HEK293T (cell line): ENCODE measurements around the gene FBXL13.
"Not testable (repeated sequence)": the region's sequence is repeated elsewhere in the genome, so short reads cannot be mapped to it uniquely, and the experiment has no call there.

ENCODE experiments used
- BHLHE40 ChIP-seq: fragments of 450-650 bp; IDR thresholded peaks from 2 replicates; pipeline ENCODE4 v1.6.1; 2016; ENCODE audit warnings: mild to moderate bottlenecking, moderate library complexity, borderline replicate concordance
- CTBP1 ChIP-seq: fragments of 450-650 bp; IDR thresholded peaks from 2 replicates; pipeline ENCODE4 v1.6.1; 2016; ENCODE audit warnings: borderline replicate concordance
- ELF4 ChIP-seq: fragments of 450-650 bp; IDR thresholded peaks from 2 replicates; pipeline ENCODE4 v1.6.1; 2017; ENCODE audit warnings: antibody characterized with exemption
- FOXA1 ChIP-seq: fragments of 450-650 bp; IDR thresholded peaks from 2 replicates; pipeline ENCODE4 v1.6.1; 2016; ENCODE audit warnings: mild to moderate bottlenecking
- FOXK2 ChIP-seq: fragments of 450-650 bp; IDR thresholded peaks from 2 replicates; pipeline ENCODE4 v1.6.1; 2016; ENCODE audit warnings: mild to moderate bottlenecking
- FOXM1 ChIP-seq: fragments of 450-650 bp; IDR thresholded peaks from 2 replicates; pipeline ENCODE4 v1.6.1; 2017; ENCODE audit warnings: mild to moderate bottlenecking, borderline replicate concordance
- HDGF ChIP-seq: fragments of 450-650 bp; IDR thresholded peaks from 2 replicates; pipeline ENCODE4 v1.6.1; 2017; ENCODE audit warnings: antibody characterized with exemption, borderline replicate concordance
- L3MBTL2 ChIP-seq: fragments of 450-650 bp; conservative IDR thresholded peaks from 2 replicates; pipeline ENCODE4 v1.6.1; 2016; ENCODE audit warnings: mild to moderate bottlenecking
- NFRKB ChIP-seq: fragments of 450-650 bp; IDR thresholded peaks from 2 replicates; pipeline ENCODE4 v1.6.1; 2016; ENCODE audit warnings: mild to moderate bottlenecking, moderate library complexity
- SP1 ChIP-seq: fragments of 450-650 bp; IDR thresholded peaks from 2 replicates; pipeline ENCODE4 v1.6.1; 2017
- SUZ12 ChIP-seq: fragments of 450-650 bp; IDR thresholded peaks from 2 replicates; pipeline ENCODE4 v1.6.1; 2016; ENCODE audit warnings: mild to moderate bottlenecking
- TARDBP ChIP-seq: fragments of 450-650 bp; IDR thresholded peaks from 2 replicates; pipeline ENCODE4 v1.6.1; 2016

GRCh38 chr7:103092321-103092720 lies 17.7 kb upstream of the FBXL13 start:
- not testable (repeated sequence) for TF ChIP-seq FOXK2, NFRKB, ELF4, L3MBTL2, BHLHE40, FOXA1, SUZ12, TARDBP, CTBP1, SP1, HDGF, FOXM1
